Measurements from ENCODE around the gene TMCC2.
"Not testable (repeated sequence)": the region's sequence is repeated elsewhere in the genome, so short reads cannot be mapped to it uniquely, and the experiment has no call there.

The TMCC2 gene

DNA sequence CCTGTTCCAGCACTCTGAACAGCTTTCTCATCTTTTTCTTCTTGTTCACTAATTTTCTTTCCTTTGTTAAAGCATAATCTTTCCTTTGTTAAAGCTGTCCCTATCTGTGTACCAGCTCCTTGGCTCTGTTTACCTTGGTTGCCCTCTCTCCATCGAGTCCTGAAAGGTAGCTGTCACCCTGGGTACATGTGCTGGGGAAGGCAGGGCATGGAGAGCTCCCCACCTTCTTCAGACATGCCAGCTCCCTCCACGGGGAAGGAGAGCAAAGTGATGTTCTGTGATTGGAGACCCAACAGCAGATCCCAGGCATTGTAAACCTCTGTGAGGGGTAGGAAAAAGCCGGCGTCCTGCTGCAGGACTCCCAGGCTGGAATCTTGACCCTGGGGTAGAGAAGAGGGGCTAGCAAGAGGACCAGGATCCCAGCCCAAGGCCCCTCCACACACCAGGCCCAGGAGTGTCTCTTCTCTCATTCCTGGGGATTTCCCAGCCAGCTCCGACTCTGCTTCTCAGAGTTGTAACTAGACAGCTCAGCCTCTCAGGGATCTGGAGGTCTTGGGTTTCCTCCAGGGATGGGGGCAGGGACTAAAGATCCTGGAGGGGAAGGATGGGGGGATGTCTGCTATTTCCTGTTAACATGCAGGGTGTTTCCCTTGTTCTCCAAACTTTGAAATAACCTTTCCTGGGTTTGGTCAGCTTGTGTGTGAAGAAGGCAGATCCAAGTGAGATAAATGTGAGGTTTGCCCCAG lies 34.4 kb downstream of the TMCC2 start:
- DNase-seq: no peak

DNA sequence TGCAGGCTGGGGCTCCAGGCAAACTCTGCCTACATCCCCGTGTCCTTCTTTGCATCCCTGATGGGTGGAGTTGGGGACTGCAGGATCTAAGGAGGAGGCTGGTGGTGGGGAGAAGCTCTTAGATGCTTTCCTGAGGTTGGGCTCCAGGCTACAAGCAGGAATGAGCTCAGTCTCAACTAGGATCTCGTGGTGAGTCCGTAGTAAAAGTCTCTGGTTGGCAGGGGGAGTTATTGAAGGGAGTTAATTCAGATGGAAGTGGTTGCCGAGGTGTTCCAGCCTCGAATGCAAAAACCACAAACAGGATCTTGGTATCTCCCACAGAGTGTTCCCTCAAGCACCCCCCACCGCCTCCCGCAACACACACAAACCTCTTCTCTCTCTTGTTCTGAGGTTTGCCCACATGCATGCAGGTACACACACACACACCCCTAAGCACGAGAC lies 35.0 kb downstream of the TMCC2 start:
- DNase-seq: no peak

DNA sequence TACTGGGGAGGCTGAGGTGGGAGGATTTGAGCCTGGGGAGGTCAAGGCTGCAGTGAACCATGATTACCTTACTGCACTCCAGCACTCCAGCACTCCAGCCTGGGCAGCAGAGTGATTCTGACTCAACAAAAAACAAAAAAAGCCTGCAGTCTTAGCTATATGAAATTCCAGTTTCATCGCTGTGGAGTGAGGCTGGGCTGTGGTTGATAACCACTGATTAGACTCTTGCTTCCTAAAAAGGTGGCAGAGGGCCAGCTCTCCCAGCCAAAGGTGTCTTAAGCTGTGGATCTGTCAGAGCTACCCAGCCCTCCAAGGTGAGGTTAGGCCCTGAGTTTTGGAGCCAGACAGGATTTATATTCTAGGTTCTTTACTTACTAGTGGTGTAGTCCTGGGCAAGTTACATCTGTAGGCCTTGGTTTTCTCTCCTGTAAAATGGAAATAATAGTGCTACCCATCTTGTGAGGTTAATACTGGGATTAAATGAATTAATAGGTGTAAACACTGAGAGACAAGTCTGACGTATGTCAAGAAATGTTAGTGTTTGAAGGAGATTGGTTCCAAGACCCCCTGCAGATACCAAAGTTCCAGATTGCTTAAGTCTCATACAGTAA lies 35.9 kb downstream of the TMCC2 start:
- DNase-seq: no peak

DNA sequence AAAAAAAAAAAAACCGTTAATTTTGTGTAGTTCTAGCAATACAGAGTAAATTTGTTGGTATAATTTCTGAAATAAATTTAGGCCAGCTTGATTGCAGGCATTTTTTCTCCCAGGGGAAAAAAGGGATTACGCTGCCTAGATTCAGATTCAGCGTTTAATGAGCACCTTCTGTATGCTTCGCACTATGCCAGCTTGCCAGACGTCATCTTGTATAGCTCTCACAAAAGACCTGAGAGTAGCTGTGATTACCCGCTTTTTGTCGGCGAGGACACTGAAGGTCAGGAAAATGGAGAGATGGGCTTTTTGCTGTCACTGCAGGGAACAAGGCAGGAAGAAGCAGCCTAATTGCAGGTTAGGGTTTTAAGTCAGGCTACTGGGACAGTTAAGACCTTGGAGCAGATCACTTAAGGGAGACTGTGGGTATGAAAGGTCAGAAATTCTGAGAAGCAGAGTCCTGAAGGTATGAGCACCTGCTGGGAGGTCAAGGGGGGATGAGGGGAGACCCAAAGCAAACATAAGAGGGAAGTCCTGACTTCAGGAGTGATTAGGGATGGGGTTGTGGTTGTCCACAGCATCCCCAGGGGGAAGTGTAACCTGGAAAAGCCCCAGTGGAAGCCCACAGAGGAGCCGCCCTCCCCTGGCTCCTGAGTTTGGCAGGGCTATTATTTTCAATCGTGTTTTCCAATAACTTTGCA lies 39.0 kb downstream of the TMCC2 start:
- DNase-seq: no peak

DNA sequence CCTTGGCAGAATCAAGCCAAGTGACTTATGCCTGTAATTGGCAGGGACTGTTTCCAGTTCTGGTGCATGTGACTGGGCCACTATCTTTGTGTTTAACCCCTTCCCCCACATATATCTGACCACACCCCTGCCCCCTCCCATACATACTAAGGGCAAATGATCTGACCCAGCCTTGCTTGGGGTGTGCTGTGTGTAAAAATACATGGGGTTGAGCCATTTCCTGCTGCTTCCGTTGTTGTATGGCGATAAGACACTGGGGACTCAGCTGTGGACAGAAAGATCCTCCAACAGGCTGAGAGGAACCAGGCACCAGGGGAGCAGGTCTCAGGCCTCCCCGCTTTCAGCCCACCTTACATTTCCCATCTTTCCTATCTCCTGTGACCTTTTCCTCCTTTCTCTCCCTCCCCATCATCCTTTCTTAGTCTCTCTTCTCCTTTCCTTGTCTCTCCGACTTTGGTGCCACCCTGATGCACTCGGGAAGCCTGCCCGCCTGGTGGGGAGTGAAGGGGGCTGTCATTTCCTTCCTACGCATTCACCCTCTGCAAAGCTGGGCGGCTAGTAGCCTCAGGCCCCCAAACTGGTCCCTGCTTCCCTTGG lies 39.7 kb downstream of the TMCC2 start:
- no peak for DNase-seq

DNA sequence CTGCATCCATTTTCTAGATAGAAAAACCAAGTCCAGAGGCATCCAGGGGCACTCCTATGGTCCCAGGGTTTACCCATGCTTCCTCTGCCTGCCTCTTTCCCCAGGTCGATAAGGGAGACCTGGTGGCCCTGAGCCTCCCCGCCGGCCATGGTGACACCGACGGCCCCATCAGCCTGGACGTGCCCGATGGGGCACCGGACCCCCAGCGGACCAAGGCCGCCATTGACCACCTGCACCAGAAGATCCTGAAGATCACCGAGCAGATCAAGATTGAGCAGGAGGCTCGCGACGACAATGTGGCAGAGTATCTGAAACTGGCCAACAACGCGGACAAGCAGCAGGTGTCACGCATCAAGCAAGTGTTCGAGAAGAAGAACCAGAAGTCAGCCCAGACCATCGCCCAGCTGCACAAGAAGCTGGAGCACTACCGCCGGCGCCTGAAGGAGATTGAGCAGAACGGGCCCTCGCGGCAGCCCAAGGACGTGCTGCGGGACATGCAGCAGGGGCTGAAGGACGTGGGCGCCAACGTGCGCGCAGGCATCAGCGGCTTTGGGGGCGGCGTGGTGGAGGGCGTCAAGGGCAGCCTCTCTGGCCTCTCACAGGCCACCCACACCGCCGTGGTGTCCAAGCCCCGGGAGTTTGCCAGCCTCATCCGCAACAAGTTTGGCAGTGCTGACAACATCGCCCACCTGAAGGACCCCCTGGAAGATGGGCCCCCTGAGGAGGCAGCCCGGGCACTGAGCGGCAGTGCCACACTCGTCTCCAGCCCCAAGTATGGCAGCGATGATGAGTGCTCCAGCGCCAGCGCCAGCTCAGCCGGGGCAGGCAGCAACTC lies 41.3 kb downstream of the TMCC2 start:
- DNase-seq: no peak

DNA sequence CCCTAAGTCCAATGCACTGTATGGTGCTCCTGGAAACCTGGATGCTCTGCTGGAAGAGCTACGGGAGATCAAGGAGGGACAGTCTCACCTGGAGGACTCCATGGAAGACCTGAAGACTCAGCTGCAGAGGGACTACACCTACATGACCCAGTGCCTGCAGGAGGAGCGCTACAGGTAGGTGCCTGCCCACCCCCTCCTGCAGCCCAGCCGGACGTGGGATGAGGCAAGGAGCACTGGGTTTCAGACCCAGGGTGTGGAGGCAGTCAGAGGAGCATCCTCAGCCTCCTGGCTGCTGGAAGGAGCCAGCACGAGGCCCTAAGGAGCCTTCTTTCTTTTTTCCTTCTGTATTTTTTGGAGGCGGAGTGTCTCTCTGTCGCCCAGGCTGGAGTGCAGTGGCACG lies 42.0 kb downstream of the TMCC2 start:
- DNase-seq: no peak

DNA sequence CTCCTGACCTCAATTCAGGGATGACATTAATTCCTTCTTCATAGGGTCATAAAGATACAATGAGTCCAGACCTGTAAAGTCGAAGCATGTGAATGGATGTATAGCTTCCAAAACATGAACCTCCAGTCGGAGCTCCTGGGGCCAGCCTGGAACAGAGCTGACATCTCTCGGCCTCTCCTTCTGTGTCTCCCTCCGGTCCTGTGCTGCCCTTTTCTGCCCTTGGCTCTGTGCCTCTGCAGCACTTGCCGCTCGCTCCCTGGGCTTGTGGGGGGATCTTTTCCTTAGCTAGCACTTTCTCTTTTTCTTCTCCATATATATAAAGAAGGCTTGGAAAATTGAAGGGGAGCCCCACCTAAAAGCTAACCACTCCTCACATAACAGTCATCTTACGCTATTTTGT lies 42.5 kb downstream of the TMCC2 start:
- DNase-seq: no peak

DNA sequence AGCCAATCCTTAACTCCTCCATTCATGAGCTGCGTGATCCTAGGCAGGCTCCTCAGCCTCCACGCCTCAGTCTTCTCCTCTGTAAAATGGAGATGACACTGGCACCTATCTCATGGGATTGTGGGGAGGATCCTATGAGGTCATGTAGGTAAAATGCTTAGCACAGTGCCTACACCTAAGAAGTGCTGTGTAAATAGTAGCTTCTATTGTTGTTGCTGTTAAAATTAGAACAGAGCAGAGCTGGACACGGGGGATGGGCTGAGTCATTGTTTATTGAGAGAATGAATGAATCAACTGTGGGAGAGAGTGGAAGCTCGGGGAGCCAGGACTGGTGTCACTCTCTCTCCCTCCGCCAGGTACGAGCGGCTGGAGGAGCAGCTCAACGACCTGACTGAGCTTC lies 43.0 kb downstream of the TMCC2 start:
- DNase-seq: no peak

DNA sequence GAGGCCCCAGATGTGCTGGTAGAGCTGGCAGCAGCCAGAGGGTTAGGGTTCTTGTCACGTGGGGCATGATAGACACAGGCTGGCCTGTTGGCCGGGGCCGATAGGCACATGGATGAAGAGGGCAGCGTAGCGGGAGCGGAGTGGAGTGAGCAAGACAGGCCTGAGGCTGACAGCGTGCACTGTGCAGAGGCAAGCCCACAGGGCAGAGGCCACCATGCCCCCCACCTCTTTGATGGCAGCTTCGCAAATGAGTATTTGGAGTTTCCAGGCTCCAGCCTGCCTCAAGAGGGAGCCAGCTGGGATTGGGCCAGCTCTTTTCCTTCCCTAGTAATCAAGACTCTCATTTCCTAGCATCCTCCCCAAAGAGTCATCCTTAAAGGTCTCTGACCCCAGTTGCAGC lies 43.5 kb downstream of the TMCC2 start:
- DNase-seq: no peak

DNA sequence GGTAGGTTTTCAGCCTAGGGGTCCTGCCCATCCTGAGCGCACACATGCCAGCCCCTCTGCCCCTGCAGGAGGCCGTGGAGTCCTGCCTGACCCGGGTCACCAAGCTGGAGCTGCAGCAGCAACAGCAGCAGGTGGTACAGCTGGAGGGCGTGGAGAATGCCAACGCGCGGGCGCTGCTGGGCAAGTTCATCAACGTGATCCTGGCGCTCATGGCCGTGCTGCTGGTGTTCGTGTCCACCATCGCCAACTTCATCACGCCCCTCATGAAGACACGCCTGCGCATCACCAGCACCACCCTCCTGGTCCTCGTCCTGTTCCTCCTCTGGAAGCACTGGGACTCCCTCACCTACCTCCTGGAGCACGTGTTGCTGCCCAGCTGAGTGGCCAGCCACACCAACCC lies 44.0 kb downstream of the TMCC2 start:
- no peak for DNase-seq

DNA sequence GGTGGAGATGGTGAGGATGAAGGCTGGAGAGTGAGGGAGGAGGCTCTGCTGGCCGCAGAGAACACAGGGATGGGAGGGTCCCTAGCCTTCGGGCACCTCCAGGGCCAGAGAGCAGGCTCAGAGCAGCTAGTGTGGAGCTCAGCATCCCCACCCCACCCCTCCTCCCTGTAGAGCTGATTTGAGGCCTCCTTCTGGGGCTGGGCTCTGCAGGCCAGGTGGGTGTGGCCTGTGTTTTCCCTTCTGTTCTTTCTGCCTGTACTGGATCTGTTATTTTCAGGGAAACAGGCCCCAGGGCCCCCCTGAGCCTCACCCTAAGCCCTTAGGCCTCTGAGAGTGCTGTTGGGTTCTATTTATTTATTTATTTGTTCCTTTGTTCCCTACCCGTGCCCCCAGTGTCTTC lies 44.8 kb downstream of the TMCC2 start:
- DNase-seq: no peak

DNA sequence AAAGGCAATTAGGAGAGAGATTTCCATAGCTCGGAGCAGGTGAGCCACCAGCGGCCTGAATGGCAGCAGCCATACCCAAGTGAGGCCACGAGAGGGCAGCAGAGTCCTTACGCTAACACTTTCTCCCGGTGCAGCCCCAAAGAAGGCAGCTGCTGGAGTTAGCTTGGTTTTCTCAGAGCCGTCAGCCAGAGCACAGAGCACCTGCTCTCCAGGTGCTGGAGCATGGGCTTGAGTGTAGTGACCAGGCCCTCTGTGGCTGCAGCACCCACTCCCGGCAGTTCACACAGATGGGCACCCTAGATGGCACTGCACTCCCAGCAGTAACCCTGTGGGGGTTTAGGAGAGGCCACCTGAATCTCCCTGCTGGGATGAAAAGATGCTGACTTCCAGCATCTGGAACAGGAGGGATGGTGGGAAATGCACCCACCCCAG lies 45.8 kb downstream of the TMCC2 start:
- DNase-seq: peak; percentile 87 to 90

DNA sequence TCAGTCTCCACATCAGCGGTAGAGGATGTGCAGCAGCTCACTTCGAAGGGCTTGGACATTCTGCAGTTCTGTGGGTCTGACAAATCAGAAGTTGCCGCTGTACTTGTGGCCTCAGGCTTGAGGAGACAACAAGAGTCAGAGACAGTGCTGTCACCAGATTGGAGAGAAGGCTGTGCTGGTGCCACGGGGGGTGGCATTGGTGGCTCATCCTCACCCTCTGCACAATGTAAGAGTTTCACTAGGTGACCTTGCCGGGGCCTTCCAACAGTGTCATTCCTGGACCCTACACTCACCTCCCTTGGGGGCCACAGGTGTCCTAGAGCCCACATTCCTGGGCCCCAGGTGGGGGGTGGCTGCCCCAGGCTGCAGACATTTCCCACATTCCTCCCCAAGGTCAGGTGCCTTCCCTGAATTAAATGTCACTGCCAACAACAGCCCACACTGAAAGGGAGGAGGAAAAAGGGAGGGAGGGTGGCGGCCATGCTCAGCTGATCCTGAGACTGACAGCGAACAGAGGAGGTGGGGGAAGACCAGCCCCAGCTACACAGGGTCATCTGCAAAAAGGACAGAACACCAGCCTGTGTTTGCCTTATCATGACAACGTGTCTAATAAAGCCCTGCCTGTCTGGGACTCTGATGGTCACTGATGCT lies 46.4 kb downstream of the TMCC2 start:
- no peak for DNase-seq

DNA sequence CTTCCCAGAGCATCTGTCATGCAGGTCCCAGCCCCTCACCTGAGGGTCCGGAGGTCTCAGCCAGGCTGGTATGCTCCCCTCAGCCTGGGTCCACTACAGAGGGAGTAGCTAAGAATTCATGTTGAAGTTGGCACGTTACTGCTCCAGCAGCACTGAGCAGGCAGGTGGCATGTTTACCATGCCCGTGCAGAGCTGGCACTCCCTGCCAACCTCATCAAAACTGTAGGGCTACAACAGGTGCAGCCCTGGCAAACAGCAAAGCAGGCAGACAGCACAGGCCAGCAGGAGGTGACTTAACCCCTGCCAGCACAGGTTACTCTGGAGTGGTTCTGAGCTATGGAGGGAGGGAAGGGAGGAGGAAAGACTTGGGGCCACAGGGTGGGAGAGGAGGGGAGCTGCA lies 47.4 kb downstream of the TMCC2 start:
- no peak for DNase-seq

DNA sequence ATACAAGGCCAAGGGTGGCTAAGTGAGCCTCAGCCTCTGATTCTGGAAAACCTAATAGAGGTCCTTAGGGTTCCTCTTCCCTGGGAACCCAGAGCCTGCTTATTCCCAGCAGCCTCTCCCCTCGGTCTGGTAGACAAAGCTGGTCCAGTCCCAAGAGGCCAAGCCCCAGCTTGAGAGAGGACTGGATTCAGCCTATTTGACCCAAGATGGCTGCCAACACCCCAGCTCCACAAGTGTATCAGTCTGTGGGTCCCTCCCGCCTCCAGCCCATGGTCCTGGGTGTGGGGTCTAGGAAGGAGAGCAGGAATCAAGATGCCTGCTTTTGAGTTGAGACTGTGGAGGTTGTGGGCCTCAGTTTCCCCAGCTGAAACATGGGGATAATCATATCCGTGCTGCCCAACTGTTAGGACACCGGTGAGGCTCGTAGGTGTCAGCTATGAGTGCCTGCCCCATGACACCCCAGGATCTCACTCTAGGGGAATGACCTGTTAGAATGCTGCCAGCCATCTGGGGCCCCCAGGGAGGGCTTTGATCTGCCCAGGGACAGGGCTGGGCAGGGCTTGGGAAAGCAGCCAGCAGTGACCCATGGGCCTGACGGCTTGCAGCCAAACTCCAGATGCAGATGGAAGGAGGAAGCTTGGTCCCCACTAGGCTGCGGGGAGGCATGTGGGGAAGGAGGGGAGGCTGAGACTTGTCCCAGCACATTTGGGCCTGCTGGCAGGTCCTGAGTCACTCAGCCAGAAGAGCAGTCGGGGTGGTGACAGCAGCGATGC lies 48.4 kb downstream of the TMCC2 start:
- DNase-seq: no peak

DNA sequence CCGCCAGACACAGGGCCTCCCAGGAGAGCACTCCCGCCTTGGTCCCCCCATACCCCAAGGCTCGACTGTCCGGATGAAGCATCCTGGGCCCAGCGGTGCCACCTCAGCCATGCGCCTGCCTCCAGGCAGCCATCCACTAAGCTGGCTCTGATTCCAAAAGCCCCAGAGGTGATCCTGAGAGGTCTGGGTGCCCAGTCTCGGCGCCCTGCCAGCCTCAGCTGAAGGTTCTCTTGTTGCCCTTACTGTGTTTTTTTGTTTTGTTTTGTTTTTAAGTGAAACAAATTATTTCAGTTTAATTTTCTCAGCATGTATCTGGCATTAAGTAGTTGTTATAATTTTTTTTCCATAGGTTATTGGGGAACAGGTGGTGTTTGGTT lies 48.9 kb downstream of the TMCC2 start:
- no peak for DNase-seq

DNA sequence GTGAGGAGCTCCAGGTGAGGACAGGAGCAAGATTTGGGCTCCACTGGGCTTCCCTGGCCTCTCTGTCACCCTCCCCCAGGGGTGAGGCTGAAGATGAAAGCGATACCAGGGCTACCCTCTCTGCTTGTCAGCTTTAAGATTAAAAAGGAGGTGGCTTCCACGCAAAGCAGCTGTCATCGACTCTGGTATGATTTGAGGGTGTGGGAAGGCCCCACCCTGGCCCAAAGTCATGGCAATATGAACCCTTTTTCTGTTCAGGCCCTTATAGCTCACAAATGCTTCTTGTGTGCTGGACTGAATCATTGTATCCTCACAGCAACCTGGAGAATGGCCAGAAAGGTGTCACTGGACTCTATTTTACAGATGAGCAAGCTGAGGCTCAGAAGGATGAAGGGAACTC lies 52.2 kb downstream of the TMCC2 start:
- DNase-seq: no peak

DNA sequence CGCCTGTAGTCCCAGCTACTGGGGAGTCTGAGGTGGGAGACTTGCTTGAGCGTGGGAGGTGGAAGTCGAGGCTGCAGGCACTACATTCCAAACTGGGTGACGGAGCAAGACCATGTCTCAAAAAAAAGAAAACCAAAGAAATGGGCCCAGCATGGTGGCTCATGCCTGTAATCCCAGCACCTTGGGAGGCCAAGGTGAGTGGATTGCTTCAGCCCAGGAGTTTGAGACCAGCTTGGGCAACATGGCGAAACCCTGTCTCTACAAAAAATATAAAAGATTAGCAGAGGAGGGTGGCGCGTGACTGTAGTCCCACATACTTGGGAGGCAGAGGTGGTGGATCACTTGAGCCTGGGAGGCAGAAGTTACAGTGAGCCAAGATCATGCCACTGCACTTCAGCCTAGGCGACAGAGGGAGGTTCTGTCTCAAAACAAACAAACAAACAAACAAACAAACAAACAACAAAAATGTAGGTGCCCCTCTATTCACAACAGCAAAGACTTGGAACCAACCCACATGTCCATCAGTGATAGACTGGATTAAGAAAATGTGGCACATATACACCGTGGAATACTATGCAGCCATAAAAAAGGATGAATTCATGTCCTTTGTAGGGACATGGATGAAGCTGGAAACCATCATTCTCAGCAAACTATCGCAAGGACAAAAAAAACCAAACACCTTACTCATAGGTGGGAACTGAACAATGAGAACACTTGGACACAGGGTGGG lies 53.1 kb downstream of the TMCC2 start:
- DNase-seq: not testable (repeated sequence)

DNA sequence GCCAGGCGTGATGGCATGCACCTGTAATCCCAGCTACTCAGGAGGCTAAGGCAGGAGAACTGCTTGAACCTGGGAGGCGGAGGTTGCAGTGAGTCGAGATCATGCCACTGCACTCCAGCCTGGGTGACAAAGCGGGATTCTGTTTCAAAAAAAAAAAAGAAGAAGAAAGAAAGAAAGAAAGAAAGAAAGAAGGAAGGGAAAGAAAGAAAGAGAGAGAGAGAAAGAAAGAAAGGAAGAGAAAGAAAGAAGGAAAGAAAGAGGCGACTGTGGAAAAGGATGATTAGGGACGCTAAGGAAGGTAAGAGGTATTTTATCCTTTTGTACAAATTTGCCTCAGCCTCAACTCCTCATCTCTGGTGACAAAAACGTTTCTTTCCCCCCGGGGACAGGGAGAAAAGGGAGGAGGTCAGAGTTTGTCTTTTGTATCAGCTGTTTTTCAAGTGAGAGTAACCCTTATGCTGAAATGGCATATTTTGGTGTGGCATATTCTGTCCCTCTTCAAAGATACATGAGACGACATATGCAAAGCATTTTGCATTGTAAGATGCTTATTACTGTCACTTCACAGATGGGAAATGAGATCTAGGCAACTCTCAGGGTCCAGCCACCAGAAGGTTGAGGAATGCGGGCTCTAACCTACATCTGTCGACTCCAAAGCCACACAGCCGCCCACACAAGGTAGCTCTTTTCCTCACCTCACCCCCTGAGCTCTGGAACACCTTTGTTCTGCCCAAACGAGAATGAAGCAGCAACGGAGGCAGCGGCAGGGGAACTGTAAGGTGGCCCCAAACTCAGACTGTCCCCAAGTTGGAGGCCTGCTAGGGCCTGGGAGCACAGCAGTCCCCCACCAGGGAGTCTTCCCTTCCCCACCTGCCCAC lies 55.8 kb downstream of the TMCC2 start:
- DNase-seq: no peak

Measured in activated T-cell treated with anti-CD3 and anti-CD28 coated beads, Interleukin-2, amount 50 U/mL, for 48 hours (primary cell).